SK-N-SH treated with all-trans-retinoic acid at 6 μM for 48 hours (cell line): Measurements from ENCODE around the gene SETD4.

Experiments
- ATAC-seq: fragments of 200-7000 bp; cut with Tn5 transposase; 3 replicates; pipeline ENCODE4 v1.9.1; 2020; ENCODE audit warnings: mild to moderate bottlenecking, moderate library complexity
- ARNTL ChIP-seq: fragments of 450-650 bp; formaldehyde crosslinking; IDR thresholded peaks from 2 replicates; pipeline ENCODE4 v1.5.0; 2020; ENCODE audit warnings: low read depth, mild to moderate bottlenecking, moderate library complexity, borderline replicate concordance
- BACH2 ChIP-seq: fragments of 250-450 bp; sonication (Bioruptor Pico); IDR thresholded peaks from 2 replicates; pipeline ENCODE4 v1.9.0; 2021; ENCODE audit warnings: mild to moderate bottlenecking, borderline replicate concordance
- CSDC2 ChIP-seq: fragments of 250-450 bp; sonication (Bioruptor Pico); IDR thresholded peaks from 2 replicates; pipeline ENCODE4 v1.5.0; 2020; ENCODE audit warnings: mild to moderate bottlenecking, moderate library complexity
- ESRRG ChIP-seq: fragments of 250-450 bp; sonication (Bioruptor Pico); IDR thresholded peaks from 2 replicates; pipeline ENCODE4 v1.6.1; 2021; ENCODE audit warnings: mild to moderate bottlenecking
- GLIS3 ChIP-seq: fragments of 250-450 bp; sonication (Bioruptor Pico); IDR thresholded peaks from 2 replicates; pipeline ENCODE4 v1.5.0; 2020; ENCODE audit warnings: mild to moderate bottlenecking, moderate library complexity
- ISL1 ChIP-seq: fragments of 250-450 bp; sonication (Bioruptor Pico); IDR thresholded peaks from 2 replicates; pipeline ENCODE4 v2.1.2; 2022; ENCODE audit warnings: mild to moderate bottlenecking, moderate library complexity
- PPARA ChIP-seq: fragments of 250-450 bp; sonication (Bioruptor Pico); IDR thresholded peaks from 2 replicates; pipeline ENCODE4 v1.5.0; 2020; ENCODE audit warnings: mild to moderate bottlenecking, borderline replicate concordance
- RARB ChIP-seq: fragments of 250-450 bp; sonication (Bioruptor Pico); IDR thresholded peaks from 2 replicates; pipeline ENCODE4 v1.8.0; 2021; ENCODE audit warnings: mild to moderate bottlenecking, moderate library complexity
- TCF4 ChIP-seq: fragments of 250-450 bp; sonication (Bioruptor Pico); IDR thresholded peaks from 2 replicates; pipeline ENCODE4 v1.8.0; 2021; ENCODE audit warnings: mild to moderate bottlenecking, moderate library complexity, borderline replicate concordance
- ZC3H10 ChIP-seq: fragments of 250-450 bp; sonication (Bioruptor Pico); IDR thresholded peaks from 2 replicates; pipeline ENCODE4 v1.5.1; 2021; ENCODE audit warnings: mild to moderate bottlenecking, moderate library complexity
- ZFP3 ChIP-seq: fragments of 250-450 bp; sonication (Bioruptor Pico); IDR thresholded peaks from 2 replicates; pipeline ENCODE4 v1.5.0; 2020; ENCODE audit warnings: mild to moderate bottlenecking, moderate library complexity
- ZFP30 ChIP-seq: fragments of 450-650 bp; formaldehyde crosslinking; IDR thresholded peaks from 2 replicates; pipeline ENCODE4 v1.5.0; 2022; ENCODE audit warnings: mild to moderate bottlenecking, moderate library complexity
- ZNF70 ChIP-seq: fragments of 450-650 bp; formaldehyde crosslinking; IDR thresholded peaks from 2 replicates; pipeline ENCODE4 v1.5.0; 2020; ENCODE audit warnings: mild to moderate bottlenecking, moderate library complexity
- ZNF8 ChIP-seq: fragments of 450-650 bp; formaldehyde crosslinking; IDR thresholded peaks from 2 replicates; pipeline ENCODE4 v1.5.0; 2020; ENCODE audit warnings: mild to moderate bottlenecking, moderate library complexity
- TF ChIP-seq, protein P1 (sequence below): fragments of 250-450 bp; sonication (Bioruptor Pico); IDR thresholded peaks from 2 replicates; pipeline ENCODE4 v1.8.0; 2020; ENCODE audit warnings: mild to moderate bottlenecking, moderate library complexity, borderline replicate concordance
- TF ChIP-seq, protein P2 (sequence below): fragments of 250-450 bp; sonication (Bioruptor Pico); IDR thresholded peaks from 2 replicates; pipeline ENCODE4 v1.5.1; 2021; ENCODE audit warnings: mild to moderate bottlenecking, moderate library complexity
- TF ChIP-seq, protein P3 (sequence below): fragments of 250-450 bp; sonication (Bioruptor Pico); IDR thresholded peaks from 2 replicates; pipeline ENCODE4 v1.5.0; 2020; ENCODE audit warnings: mild to moderate bottlenecking, moderate library complexity

Gene SETD4

DNA sequence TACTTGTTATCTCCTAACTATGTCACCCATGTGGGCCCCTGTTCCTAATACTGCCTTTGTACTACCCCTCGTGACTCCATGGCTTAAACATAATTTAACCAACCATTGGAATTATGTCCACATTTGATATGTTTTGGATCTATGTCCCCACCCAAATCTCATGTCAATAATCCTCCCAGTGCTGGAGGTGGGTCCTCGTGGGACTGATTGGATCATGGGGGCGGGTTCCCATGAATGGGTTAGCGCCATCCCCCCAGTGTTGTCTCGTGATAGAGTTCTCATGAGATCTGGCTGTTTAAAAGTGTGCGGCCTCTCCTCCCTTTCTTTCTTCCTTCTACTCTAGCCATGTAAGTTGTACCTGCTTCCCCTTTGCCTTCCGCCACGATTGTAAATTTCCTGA, 19.3 kb upstream of the SETD4 start:
- ATAC-seq = no peak
- TF ChIP-seq PPARA (CRISPR knock-in tag) (no peak), ZFP3 (no peak), BACH2 (CRISPR knock-in tag) (no peak), CSDC2 (CRISPR knock-in tag) (no peak)
- TF ChIP-seq, protein P1, sequence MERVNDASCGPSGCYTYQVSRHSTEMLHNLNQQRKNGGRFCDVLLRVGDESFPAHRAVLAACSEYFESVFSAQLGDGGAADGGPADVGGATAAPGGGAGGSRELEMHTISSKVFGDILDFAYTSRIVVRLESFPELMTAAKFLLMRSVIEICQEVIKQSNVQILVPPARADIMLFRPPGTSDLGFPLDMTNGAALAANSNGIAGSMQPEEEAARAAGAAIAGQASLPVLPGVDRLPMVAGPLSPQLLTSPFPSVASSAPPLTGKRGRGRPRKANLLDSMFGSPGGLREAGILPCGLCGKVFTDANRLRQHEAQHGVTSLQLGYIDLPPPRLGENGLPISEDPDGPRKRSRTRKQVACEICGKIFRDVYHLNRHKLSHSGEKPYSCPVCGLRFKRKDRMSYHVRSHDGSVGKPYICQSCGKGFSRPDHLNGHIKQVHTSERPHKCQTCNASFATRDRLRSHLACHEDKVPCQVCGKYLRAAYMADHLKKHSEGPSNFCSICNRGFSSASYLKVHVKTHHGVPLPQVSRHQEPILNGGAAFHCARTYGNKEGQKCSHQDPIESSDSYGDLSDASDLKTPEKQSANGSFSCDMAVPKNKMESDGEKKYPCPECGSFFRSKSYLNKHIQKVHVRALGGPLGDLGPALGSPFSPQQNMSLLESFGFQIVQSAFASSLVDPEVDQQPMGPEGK (CRISPR knock-in tag) = no peak
- TF ChIP-seq, protein P2, sequence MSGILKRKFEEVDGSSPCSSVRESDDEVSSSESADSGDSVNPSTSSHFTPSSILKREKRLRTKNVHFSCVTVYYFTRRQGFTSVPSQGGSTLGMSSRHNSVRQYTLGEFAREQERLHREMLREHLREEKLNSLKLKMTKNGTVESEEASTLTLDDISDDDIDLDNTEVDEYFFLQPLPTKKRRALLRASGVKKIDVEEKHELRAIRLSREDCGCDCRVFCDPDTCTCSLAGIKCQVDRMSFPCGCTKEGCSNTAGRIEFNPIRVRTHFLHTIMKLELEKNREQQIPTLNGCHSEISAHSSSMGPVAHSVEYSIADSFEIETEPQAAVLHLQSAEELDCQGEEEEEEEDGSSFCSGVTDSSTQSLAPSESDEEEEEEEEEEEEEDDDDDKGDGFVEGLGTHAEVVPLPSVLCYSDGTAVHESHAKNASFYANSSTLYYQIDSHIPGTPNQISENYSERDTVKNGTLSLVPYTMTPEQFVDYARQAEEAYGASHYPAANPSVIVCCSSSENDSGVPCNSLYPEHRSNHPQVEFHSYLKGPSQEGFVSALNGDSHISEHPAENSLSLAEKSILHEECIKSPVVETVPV (CRISPR knock-in tag) = no peak

DNA sequence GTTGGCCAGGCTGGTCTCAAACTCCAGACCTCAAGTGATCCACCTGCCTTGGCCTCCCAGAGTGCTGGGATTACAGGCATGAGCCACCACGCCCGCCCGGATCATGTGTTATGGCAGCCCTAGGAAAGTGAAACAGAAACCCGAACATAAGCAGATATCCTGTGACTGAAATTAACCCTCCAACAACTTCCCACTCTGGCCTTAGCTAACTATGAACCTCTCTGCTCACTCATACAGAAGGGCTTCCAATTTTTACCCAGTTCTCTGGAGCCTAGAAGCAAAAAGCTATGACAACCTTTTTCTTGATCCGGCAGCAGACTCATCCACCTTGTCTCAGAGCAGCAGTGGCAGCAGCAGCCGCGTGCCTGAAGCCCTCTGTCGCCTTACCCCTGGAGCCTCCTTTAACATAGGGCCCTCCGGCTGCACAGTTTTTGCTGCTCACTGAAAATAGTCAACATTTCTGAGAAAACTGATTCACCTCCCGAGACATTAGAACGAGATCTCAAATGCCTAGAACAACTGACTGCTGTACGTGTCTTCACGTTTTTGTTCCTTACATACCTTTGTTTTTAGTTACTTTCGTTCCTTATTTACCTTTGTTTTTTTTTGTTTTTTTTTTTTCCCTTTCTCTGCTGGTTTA, 18.8 kb upstream of the SETD4 start:
- no peak for ATAC-seq

DNA sequence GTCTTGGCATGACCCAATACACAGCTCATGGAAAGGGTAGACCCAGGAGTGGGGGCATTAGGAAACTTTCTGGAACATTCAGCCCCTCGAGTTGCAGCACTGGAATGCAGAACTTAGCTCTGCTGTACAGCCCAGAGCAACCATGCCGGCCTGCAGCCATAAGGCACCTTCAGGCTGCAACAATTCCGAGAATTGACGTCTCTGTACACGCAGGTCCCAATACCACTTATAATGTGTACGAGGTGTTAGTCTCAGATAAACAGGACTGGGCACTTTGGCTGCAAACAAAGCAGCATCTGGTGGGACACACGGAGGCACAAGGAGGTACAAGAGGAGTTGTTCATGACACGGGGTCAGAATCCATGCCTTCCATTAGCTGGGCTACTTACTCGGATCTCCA, 17.4 kb upstream of the SETD4 start:
- no peak for TF ChIP-seq ESRRG (CRISPR knock-in tag)
- no peak for TF ChIP-seq ARNTL (CRISPR knock-in tag)
- TF ChIP-seq ZNF8 (CRISPR knock-in tag) = no peak
- TF ChIP-seq ZFP3 = no peak
- TF ChIP-seq, protein P3, sequence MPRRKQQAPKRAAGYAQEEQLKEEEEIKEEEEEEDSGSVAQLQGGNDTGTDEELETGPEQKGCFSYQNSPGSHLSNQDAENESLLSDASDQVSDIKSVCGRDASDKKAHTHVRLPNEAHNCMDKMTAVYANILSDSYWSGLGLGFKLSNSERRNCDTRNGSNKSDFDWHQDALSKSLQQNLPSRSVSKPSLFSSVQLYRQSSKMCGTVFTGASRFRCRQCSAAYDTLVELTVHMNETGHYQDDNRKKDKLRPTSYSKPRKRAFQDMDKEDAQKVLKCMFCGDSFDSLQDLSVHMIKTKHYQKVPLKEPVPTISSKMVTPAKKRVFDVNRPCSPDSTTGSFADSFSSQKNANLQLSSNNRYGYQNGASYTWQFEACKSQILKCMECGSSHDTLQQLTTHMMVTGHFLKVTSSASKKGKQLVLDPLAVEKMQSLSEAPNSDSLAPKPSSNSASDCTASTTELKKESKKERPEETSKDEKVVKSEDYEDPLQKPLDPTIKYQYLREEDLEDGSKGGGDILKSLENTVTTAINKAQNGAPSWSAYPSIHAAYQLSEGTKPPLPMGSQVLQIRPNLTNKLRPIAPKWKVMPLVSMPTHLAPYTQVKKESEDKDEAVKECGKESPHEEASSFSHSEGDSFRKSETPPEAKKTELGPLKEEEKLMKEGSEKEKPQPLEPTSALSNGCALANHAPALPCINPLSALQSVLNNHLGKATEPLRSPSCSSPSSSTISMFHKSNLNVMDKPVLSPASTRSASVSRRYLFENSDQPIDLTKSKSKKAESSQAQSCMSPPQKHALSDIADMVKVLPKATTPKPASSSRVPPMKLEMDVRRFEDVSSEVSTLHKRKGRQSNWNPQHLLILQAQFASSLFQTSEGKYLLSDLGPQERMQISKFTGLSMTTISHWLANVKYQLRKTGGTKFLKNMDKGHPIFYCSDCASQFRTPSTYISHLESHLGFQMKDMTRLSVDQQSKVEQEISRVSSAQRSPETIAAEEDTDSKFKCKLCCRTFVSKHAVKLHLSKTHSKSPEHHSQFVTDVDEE (CRISPR knock-in tag) = no peak
- no peak for TF ChIP-seq ZC3H10 (CRISPR knock-in tag)
- no peak for TF ChIP-seq ZFP30 (CRISPR knock-in tag)
- no peak for TF ChIP-seq BACH2 (CRISPR knock-in tag)
- TF ChIP-seq, protein P2 (CRISPR knock-in tag) = no peak
- no peak for TF ChIP-seq RARB
- no peak for TF ChIP-seq CSDC2 (CRISPR knock-in tag)
- TF ChIP-seq, all 23 proteins: peak for 0
- no peak for ATAC-seq

More for the DNA sequence above, 18.8 kb upstream of the SETD4 start:
- TF ChIP-seq GLIS3 (no peak), ZNF70 (CRISPR knock-in tag) (no peak), TCF4 (CRISPR knock-in tag) (no peak), ZFP30 (CRISPR knock-in tag) (no peak), RARB (no peak), ZNF8 (CRISPR knock-in tag) (no peak), ZFP3 (no peak), ISL1 (CRISPR knock-in tag) (no peak)
- TF ChIP-seq, protein P1 (CRISPR knock-in tag) = no peak
- TF ChIP-seq, protein P2 (CRISPR knock-in tag) = no peak
